ENCODE data around the gene RBMS3. TPM values are rescaled to one million over a fixed set of nuclear protein-coding genes. Genes with fewer than 3 reads are reported as not detected.
"Not testable (repeated sequence)": the region's sequence is repeated elsewhere in the genome, so short reads cannot be mapped to it uniquely, and the experiment has no call there.

RBMS3 gene
- total RNA-seq, 1 donor from 2014 or later: 24.6 TPM

DNA sequence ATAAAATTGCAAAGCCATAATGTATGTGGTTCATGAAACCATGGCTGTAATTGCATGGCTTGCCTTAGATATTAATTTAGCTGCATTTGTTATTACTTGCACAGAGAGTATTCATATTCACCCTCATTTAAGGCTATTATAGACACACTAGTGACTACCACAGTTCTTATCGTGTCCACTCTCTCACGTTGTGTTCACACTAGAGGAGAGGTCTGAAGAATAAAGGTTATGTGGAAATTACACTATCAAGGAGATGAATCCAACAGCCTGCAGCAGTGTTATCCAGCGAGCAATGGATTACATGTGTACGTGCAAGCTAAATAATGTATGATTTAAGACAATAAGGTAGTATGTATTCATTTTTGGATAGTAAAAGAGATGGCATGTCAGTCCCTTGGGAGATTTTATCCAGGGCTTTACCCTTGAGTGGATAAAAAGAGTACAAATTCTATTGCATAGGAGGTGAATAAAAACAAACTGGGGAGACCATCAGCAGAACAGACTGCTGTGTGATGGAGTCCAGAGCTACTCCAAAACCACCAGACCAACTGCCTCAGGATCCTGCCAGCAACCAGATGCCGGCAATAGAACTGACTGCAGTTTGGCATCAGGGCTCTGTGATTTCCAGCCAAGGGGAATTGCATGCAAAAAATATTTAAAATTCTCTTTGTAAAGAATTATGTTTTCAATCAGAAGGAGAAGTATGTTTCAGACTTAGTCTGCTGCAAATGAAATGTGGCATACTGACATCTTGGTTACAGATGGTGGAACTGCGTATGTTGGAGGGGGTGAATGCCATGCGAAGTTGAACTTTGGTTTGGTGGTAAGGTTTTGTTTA lies 146.6 kb downstream of the RBMS3 start:
- no peak for DNase-seq (ENCODE audit: low read depth in 2 of 2)

GRCh38 chr3:29429055-29429679 lies 148.3 kb downstream of the RBMS3 start:
- no peak for DNase-seq (ENCODE audit: low read depth in 2 of 2)

- DNase-seq (ENCODE audit: low read depth in 2 of 2): no peak
Observed at GRCh38 chr3:29430558-29430971, 149.7 kb downstream of the RBMS3 start.

DNA sequence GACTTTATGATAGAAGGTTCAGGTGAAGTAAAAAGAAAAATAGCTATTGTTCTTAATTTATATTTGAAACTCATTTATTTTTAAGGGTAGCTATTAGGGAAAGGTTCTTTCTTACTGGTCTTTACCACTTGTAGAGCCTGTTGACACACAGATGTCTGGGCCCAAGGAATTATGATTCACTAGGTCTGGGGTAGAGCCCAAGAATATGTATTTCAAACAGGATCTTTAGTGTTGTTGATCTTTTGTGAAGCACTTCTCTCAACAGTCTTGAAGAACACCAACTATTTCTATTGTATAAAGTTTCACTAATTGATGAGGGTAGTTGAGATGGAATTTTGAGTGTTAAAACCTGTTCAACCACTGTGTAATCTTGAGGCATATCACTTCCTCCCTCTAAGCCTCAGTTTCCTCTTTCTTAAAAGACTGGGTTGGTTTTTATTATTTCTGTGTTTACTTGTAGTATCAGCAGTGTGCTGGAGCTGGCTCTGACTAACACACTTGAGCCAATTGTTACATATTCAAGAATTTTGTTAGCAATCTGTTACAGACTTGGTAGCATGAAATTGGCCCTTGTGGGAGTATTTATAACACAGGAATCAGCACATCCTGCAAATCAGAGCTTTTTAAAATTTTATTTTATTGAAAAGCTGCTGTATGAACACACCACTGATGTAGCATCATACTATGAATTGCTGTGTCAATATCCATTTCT lies 155.9 kb downstream of the RBMS3 start:
- DNase-seq (ENCODE audit: low read depth in 2 of 2): no peak

GRCh38 chr3:29438580-29438979 lies 157.7 kb downstream of the RBMS3 start:
- no peak for DNase-seq (ENCODE audit: low read depth in 2 of 2)

DNA sequence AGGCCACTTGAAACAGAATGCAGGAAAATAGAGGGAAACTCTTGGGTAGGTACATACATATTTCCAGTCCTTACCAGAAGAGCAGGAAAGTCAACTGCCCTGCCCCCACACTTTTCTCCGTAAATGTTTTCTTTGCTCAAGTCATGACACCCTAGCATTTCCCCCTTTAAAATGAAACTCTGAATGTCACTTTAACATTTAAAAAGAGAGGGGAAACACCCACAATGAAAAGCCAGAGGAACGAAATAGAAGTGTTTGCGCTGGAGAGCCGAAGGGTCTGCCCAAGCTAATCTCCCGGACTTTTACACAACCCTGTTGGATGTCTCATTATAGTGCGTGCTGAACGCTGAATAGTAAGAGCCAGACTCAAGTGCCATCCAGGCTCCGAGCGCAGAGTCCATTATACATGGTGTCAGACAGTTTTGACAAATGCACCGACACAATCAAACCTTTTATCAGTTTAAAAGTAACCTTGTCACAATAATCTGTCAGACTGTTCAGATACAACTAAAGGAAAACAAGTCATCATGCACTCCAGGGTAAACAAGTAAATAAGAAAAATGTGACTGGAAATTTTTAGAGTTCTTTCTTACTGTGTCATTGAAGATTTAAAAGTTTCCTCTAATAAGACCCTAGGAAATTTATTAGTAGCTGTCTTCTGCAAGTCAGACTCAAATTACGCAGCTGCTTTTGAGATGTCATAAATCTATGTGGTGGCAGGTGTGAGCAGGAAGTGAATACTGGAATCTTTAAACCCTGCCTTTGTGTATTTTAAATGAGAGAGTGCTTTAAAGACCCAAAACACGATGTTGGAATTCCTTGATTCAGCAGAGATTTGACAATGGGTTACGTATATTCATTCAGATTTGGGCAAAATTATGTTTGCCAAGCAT lies 159.8 kb downstream of the RBMS3 start:
- peak in 1 of 2 donors; percentile 25 for DNase-seq (ENCODE audit: low read depth in 2 of 2)

DNA sequence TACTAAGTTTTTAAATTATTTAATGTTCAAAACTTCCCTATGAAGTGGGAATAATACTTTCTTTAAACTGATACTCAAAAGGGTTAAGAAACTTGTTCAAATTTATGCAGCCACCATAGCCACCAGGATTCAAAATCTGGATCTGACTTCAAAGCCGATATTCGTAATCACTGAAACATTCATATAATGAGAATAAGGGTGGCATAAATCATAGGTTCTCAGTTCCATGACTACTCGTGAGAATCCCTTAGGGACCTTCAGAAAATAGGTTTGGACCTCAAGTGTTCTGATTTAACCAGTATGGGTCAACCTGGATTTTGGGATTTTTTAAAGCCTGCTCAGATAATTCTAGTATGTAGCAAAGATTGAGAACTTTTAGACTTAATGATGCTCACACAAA lies 160.6 kb downstream of the RBMS3 start:
- DNase-seq (ENCODE audit: low read depth in 2 of 2): no peak

DNA sequence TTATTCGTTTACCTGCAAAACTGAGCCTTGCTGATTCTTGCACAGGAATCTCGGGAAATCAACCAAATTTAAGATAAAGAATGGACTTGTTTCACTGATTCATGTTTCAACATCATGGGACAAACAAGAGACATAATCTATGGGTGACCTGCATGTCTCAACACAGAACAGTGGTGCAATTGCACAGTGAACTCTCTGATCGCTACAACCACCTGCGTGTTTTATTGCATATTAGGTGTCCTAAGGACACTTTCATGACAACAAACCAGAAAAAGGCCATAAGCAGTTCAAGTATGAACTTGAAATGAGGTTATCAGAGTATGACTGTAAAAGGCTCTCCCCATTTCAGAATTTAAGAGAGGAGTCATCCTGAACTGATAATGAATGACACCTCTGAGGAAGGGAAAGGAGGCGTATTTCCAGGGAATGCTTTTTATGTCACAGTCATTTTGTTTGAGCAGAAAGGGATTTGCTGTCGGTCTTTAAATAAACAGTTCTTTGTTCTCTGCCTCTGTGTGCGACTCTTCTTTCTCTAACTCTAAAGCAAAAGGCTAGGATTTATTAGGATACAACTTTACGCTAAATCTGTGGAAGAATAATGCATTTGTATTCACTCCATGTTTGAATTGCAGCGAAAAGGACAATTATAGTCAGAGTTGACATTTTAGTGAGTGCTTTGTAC lies 167.2 kb downstream of the RBMS3 start:
- no peak for DNase-seq (ENCODE audit: low read depth in 2 of 2)

DNA sequence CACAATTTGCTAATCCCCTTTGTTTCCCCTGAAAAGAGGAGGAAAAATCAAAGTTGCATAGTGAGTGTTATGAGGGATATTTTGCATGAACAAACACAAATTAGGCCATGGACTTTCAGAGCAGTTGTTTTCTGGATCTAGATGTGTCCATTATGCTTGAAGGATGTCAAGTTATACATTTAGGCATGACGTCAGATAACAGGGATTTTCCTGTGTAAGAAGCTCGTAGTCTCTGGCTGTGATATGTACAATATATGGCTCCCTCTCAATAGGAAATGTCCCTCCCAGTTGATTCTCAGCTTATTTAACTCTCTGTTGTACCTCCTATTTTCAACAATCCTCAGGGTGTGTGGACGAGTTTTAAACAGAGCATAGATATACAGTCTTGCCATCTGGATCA lies 171.0 kb downstream of the RBMS3 start:
- DNase-seq (ENCODE audit: low read depth in 2 of 2): peak in 1 of 2 donors; percentile 13

DNA sequence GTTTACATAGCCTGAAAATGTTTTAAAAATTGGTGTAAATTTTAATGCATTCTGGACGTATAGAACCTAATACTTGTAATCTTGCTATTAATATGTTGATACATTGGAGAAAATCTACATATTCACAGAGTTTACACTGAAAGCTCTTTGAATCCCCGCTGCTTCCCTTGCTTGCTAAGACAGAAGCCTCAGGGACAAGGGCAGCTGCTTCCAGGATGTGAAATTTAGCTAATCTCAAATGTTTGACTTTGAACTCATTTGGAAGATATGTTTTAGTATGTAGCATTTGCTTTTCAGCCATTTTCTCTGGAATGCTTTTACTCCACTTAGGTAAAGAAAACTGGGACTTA lies 172.0 kb downstream of the RBMS3 start:
- DNase-seq (ENCODE audit: low read depth in 2 of 2): no peak

DNA sequence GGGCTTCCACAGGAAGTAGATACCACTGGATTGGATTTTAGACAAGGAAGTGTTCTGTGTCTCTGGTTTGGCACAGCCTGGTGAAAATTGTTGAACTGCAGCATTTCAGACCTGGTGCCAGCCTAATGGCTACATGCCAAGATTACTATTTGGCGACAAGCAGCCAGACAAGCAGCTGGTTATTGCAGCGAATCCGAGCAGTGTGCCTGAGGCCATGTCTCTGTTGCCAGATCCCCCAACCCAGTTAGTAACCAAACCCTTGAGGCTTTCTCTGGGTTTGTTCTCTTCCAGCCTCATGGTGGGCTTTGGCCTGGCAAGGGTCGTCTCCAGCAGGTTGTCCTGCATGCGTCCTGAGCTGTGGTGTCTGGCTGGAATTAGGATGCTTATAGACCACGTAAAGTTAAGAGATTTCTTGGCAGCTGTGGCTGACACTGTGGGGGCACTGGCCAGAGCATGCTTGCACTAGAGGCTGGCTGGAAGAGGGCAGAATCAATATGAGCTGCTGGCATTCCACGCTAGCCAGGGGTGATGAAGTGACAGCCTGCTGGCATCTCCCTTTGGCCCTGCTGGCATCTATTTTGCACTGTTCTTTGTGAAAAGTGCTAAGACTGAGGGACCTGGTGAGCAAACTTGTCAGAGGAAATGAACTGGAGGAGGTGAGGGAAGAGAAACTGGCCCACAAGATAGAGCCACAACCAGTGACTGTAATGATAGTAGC lies 172.6 kb downstream of the RBMS3 start:
- DNase-seq (ENCODE audit: low read depth in 2 of 2): peak in 1 of 2 donors; percentile 17

GRCh38 chr3:29454161-29454611 lies 173.3 kb downstream of the RBMS3 start:
- DNase-seq (ENCODE audit: low read depth in 2 of 2): no peak

- no peak for DNase-seq (ENCODE audit: low read depth in 2 of 2)
Observed at GRCh38 chr3:29456901-29457300, 176.0 kb downstream of the RBMS3 start.

DNA sequence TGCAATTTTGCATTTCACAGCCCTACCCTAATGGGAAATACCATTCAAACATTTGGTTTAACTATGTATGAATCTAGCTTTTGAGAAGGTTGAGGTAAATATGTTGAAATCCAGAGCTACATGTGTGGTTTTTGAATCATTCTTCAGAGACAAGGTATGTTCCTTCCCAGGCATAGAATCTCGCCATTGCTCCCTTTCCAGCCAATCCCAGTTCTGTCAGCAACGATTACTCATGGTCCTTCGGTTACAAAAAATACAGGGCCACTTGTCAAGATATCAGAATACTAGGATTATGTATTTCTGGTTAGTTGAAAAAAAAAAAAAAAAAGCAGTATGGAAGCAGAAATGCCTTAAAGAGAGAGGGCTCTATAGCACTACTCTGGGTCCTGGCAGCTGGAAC lies 182.4 kb downstream of the RBMS3 start:
- no peak for DNase-seq (ENCODE audit: low read depth in 2 of 2)

DNA sequence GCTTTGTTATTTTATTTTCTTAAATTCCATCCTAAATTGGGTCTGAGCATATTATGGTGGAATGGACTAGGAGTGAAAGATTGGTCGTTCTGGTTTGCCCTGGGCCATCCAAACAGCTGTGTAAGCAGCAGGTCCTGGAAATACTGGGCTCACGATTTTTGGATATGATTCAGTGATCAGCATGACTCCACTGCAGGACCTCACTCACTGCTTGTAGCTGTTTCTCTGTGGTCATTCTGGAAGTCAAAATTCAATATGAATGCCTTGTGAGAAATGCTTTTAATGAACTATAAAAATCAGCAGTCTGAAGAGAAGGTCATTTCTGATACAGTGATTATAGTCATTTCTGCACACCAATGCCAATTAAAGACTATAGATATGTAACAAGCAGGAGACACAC lies 185.0 kb downstream of the RBMS3 start:
- no peak for DNase-seq (ENCODE audit: low read depth in 2 of 2)

- no peak for DNase-seq (ENCODE audit: low read depth in 2 of 2)
Observed at GRCh38 chr3:29466442-29466841, 185.6 kb downstream of the RBMS3 start.

DNA sequence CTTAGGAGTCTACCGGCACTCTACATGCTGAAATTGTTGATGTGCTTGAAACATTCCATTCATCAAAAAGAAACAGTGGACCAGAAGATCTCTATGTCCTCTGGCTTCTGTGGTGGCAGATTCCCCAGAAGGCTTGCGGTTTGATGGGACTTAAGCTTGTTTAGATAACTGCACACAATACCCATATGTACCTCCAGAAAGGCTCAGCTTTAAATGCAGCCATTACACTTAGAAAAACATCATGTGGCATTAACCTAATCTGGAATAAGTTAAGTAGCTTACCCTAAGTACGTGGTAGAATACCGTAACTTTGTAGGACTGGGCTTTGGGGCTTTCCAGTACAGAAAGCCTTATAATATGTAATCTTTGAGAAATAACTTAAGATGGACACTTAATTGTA lies 187.3 kb downstream of the RBMS3 start:
- no peak for DNase-seq (ENCODE audit: low read depth in 2 of 2)

GRCh38 chr3:29473481-29474170 lies 192.8 kb downstream of the RBMS3 start:
- DNase-seq (ENCODE audit: low read depth in 2 of 2): not testable (repeated sequence)

DNA sequence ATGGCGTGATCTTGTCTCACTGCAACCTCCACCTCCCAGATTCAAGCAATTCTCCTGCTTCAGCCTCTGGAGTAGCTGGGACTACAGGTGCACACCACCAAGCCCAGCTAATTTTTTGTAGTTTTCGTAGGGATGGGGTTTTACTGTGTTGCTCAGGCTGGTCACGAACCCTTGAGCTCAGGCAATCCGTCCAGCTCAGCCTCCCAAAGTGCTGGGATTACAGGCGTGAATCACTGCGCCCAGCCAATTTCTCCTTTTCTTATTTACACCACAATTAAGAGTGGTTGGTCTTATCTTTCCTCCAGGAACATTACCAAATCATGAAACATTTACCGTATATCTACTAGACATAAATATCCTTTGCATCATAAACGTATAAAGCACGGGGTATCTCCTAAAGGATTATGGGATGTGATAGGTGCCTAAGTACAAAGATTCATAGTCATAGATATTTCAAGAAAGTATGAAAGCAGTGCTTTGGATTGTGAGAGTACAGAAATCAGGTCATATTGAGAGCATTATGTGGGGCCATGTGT lies 194.5 kb downstream of the RBMS3 start:
- no peak for DNase-seq (ENCODE audit: low read depth in 2 of 2)
